Measurements from ENCODE around the gene SELENOT.
A peak's percentile ranks its signal among the peaks of the same experiment; 100 is the strongest.
"Not testable (repeated sequence)": the region's sequence is repeated elsewhere in the genome, so short reads cannot be mapped to it uniquely, and the experiment has no call there.

SELENOT gene, protein sequence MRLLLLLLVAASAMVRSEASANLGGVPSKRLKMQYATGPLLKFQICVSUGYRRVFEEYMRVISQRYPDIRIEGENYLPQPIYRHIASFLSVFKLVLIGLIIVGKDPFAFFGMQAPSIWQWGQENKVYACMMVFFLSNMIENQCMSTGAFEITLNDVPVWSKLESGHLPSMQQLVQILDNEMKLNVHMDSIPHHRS

DNA sequence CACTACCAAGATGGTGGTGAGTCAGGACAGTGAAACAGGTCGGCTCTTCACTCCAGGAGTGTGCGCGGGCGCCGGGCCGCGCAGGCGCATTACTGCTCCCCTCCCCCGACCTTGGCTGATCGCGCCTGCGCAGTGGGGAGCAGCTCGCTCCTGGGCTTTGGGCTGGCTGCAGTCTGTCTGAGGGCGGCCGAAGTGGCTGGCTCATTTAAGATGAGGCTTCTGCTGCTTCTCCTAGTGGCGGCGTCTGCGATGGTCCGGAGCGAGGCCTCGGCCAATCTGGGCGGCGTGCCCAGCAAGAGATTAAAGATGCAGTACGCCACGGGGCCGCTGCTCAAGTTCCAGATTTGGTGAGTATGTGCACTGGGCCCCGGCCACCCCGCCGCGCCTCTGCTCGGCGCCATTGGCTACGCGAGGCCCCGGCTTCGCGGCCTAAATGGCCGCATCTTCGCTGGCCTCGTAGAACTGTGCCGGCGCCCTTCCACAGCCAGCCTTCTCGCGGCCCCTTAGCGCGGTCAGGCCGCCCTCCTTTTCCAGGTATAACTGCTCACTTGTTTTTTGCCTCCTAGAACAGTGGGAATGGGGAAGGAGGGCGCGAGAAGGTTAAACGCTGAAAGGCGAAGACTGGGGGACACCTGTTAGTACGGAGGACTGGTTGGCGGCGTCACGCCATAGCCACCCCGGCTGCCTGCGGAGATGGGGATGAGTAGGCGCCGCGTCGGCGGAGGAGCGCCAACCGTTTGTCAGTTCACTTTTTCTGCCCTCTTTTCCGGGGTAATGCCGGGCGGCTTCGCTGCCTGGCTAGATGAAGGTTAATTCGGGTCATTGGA, at the start of gene SELENOT:
Gene SELENOT, plus strand, starts transcription at position 169 of the 827 bp plus-strand sequence. Its CDS starts 42 bp downstream, at position 211.
- peak; percentile 89 for DNase-seq (ENCODE audit: low read depth, low spot score)

DNA sequence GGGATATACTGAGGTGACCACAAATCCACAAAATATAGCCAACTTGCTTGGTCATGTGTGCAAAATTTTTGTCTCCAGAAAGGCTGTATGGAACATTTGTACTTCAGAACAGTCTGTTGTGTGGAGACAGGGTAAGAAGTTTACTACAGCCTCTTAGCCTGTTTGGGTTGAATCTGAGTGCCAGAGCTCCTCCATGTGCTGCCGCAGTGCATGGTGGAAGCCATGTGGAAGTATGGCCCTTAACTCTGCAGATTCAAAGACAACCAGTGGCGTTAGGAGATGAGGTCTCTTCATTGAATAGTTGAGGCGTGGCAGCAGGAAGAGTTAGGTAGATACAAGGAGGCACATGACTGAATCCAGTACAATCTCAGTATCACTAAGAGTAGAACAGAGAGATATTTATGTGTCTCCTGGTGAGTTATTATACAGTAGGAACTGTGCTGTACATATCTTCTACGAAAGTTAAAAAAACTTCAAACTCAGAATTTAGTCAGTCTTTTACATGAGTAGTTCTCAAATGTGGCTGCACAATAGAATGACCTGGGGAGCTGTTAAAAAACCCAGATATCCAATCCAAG, 47.2 kb upstream of the SELENOT start:
- DNase-seq (ENCODE audit: low read depth, low spot score): no peak

DNA sequence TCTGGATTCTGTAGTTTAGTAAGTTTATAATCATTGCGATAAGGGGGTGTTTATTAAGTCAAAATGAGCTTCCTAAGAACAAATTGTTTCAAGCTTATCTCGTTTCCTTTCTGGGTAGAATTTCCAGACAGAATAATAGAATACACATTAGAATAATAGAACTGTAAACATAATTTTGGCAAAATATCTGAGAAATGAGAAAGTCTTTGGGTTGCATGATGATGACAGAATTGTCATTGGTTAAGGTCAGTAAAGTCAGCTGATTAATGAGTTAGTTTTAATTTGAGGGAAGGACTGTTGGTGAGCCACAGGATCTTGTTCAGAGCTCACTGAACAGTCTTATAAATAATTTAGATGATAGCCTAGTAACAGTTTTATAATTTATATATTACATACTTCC, 46.3 kb upstream of the SELENOT start:
- no peak for DNase-seq (ENCODE audit: low read depth, low spot score)

DNA sequence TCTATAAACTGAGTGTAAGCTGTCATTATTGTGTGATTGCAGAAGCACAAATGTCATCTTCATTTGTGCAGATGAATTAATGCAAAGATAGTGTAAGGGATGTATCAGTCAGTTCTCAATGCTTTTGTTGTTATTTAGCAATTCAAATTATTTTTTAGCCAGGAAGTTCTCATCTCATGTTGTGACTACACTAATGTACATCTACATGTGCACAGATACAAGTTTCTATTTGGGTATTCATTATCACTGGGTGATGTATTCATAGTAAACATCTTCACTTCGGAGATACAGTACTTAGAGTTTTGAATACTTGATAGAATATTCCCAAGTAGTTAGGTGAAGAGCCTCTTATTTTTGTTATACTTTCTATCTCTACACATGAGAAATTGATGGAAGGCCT, 45.4 kb upstream of the SELENOT start:
- no peak for DNase-seq (ENCODE audit: low read depth, low spot score)

DNA sequence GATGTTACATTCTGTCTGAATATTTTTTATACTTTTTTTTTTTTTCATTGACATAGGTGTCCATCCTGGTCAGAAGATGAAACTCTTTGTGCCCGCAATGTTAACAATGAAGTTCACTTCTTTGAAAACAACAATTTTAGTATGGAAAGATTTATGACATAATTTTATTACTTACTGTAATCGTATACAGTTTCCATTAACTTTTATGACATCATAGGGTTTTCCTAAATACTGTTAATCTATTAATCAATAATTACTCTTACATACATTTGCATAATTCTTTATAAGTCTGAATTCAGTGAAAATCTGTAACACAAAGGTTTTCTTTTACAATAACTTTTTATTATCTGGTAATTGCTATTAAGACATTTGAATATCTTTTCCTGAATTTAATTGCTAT, 38.9 kb upstream of the SELENOT start:
- no peak for DNase-seq (ENCODE audit: low read depth, low spot score)

DNA sequence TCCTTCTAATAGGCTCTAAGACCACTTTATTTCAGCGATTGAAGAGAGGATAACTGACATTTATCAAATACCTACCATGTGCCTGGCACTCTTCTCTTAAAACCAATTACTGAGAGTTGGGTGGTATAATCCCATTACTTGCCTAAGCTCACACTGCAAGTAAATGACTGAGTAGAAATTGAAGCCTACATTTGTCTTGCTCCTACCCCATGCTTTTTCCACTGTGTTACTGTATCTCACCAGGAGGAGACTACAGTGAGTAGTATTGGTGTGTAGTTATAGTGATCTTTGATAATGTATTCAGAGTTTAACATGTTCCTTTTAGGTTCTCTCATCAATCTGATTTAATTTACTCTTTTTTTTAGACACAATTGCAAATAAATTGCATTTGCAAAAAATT, 35.8 kb upstream of the SELENOT start:
- DNase-seq (ENCODE audit: low read depth, low spot score): no peak

DNA sequence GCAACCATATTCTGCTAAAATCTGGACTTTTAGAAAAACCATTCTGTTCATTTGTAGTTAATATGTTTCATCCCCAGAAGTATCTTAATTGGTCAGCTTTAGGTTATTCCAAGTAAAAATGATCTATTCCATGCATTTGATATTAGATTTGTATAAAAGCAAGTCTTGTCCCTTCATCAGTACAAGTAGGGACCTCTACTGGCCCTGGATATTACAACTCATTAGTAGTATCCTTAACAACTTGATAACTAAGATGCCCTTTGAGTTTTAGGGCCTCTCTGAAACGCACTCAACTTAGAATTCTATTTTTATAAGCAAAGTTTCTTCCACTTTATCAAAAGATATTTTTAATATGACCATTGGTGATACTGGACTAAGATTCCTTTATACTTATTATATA, 25.3 kb upstream of the SELENOT start:
- no peak for DNase-seq (ENCODE audit: low read depth, low spot score)

DNA sequence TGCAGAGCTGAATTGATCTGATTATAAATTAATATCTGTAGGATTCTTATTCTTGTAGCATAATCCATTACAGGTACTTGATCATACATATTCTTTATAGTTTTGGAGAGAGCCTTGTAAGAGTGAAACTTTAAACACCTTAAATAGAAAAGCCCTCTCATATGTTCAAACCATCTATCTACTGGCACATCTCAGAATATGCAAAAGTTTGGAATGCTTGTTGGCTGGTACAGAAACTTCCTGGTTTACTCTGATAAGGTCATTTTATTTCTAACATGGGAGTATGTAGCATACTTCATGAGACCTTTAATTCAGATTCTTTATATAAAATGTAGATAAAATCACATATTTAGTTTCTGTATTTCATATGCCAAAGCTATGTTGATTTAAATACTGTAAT, 21.9 kb upstream of the SELENOT start:
- DNase-seq (ENCODE audit: low read depth, low spot score): no peak

DNA sequence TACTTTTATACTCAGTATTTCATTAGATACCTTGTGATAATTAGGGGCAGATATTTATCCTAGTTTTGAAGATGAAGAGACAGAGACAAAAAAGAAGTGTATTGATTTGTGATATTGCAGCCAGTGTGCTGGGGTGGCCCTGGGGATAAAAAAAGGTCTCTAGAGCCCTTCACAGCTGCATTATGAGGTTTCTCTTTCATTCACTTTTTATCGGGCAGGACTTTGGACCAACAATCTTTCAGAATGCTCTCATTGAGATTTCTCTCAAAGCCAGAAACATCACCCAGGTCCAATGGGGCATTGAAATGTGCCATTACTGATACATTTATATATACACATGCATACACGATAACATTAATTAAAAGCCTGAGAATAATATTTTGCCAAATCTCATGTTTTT, 20.5 kb upstream of the SELENOT start:
- no peak for DNase-seq (ENCODE audit: low read depth, low spot score)

DNA sequence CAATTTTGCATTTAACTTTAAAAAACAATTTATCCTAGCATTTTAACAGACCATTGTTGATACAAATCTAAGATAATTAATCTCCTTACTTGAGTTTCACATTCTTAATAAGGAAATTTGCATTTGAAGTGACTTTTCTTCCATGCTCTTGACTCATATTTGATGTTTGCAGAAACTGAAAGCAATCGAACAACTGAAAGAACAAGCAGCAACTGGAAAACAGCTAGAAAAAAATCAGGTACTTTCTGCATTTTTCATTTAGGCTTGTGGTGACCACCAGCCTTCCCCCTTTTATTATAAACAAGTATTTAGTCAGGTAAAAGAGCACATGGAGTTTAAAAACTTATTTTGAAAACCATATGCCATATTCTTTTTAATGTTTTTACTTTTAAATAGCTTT, 20.1 kb upstream of the SELENOT start:
- no peak for DNase-seq (ENCODE audit: low read depth, low spot score)

DNA sequence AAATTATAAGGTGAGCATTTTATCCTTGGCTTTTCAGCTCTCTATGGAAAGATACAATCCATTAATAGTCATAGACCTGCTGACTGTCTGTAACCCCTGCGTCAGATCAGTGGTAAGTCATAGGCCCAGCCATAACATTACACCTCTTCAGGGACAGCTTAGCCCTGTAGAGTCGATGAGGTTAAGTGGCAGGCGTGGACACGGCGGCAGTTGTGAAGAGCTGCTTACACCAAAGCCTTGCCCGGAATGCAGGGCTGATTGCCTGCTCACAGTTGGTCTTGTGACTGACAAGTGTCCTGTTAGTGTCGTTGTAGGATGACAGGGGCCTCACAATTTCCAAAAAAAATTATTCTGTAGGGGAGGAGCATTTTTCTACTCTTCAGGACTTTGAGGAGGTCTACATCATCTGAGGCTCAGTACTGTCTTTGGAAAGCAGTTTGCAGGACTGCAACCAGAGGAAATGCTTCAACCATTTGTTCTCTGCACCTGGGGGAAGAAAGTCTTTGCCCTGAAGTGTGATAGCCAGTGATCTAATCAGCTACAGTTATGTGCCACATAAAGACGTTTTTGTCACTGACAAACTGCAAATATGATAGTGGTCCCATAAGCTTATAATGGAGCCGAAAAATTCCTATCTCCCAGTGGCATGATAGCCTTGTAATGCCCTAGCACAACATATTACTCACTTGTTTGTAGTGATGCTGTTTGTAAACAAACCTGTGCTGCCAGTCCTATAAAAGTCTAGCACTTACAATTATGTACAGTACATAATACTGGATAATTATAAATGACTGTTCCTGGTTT, 14.9 kb upstream of the SELENOT start:
- DNase-seq (ENCODE audit: low read depth, low spot score): no peak

DNA sequence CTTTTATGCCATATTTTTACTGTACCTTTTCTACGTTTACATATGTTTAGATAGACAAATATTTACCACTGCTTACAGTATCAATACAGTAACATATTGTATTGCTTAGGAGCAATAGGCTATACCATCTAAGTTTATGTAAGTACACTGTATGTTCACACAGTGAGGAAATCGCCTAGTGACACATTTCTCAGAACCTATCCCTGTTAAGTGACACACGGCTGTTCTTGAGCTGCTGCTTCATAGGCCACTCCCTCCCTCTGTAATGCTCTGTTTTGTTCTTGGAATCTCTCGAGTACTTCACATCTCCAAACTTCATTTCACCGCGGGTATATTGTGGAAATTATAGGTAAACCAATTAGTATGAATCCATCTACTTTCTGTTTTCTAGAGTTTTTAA, 13.4 kb upstream of the SELENOT start:
- DNase-seq (ENCODE audit: low read depth, low spot score): no peak

DNA sequence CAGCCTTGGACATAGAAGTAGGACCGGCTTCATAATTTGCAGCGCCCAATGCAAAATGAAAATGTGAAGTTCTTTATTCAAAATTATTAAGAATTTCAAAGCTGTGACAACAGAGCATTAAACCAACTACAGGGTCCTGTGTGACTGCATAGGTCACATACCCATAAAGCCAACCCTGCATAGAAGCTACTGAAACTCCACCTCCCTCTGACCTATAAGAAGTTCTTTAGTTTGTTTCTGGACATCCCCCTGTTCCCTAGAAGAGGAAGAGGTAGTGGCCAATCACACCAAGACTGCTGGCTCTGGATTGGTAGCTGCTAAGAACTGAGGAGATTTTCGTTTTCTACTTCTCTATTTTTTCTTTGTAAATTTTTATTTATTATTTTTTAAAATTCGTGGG, 9.0 kb upstream of the SELENOT start:
- DNase-seq (ENCODE audit: low read depth, low spot score): no peak

DNA sequence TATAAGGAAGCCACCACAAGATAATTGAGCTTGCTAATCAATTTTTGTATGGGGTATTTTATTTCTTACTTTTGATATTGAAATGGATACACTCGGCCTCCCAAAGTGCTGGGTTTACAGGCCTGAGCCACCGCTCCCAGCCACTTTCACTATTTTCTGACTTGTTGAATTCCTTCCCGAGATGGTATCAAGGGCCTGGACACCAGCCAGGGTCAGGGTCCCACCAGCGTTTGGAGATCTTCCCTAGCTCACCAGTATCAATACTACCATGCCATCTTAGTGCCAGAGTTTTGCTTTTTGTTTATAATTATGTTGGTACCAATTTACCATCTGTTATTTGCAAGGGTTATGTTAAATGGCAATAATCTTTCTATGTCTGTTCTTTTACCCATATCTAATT, 5.5 kb upstream of the SELENOT start:
- DNase-seq (ENCODE audit: low read depth, low spot score): no peak

DNA sequence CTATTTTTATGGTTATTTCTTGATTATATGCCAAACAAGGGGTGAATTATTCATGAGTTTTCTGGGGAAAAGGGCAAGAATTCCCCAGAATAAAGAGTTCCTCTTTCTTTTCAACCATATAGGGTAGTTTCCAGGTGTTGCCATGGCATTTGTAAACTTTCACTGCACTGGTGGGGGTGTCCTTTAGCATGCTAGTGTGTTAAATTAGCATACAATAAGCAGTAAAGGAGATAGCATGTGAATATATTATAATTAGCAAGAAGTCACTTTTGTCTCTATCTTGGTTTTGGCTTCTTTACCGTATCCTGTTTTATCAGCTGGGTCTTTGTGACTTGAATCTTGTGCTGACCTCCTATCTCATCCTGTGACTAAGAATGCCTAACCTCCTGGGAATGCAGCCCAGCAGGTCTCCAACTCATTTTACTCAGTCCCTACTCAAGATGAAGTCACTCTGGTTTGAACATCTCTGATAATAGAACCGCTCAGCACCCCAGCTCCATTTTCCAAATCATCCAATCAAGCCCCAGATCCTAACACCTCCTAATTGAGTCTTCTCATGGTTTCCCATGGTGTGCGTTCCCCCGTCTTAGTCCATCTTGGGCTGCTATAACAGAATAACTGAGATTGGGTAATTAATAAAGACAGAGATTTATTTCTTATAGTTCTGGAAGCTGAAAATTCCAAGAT, 3.4 kb upstream of the SELENOT start:
- DNase-seq (ENCODE audit: low read depth, low spot score): no peak

DNA sequence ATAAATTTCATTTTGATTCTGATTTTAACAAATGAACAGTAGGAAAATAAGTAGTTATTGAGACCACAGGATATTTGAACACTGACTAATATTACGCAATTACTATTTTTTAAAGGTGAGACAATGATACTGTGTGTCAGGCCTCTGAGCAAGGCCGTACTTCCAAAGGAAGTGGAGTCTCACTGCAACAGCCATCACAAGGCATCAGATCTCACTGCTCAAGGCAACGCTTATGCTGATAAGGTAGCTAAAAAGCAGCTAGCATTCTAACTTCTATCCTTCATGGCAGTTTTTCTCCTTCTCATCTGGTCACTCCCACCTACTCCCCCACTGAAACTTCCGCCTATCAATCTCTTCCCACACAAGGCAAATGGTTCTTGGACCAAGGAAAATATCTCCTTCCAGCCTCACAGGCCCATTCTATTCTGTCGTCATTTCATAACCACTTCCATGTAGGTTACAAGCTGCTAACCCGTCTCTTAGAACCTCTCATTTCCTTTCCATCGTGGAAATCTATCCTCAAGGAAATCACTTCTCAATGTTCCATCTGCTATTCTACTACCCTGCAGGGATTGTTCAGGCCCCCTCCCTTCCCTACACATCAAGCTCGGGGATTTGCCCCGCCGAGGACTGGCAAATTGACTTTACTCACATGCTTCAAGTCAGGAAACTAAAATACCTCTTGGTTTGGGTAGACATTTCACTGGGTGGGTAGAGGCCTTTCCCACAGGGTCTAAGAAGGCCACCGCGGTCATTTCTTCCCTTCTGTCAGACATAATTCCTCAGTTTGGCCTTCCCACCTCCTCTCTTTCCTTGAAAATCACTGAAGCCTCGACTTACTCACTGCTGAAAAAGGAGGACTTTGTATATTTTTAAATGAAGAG, 2.2 kb upstream of the SELENOT start:
- DNase-seq (ENCODE audit: low read depth, low spot score): not testable (repeated sequence)

DNA sequence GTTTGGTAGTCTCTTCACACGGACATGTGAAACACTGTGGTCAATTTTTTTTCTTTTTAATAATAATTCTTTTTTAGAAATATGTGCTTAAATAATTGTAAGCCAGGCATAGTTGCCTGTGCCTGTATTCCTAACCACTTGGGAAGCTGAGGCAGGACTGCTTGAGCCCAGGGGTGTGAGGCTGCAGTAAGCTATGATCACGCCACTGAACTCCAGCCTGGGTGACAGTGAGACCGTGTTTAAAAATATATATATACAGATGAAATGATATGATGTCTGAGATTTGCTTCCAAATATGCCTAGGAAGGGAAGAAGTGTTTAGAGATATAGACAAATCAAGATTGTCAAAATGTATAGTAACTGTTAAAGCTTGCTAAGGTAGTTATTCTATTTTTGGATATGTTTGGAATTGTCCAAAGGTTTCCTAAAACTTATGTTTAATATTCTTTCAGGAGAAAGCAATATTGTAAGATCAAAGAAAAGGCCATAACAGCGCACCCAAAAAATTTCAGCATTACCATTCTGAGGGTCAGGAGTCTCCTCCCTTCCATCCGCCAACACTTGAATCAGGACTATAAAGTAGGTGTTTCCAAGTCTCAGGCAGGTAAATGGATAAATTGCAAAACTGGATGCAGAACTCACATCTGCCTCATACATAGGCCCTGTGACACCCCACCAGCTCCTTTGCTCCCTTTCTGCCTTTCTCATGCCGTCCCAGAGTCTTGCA, 532 bp upstream of the SELENOT start:
- DNase-seq (ENCODE audit: low read depth, low spot score): no peak

DNA sequence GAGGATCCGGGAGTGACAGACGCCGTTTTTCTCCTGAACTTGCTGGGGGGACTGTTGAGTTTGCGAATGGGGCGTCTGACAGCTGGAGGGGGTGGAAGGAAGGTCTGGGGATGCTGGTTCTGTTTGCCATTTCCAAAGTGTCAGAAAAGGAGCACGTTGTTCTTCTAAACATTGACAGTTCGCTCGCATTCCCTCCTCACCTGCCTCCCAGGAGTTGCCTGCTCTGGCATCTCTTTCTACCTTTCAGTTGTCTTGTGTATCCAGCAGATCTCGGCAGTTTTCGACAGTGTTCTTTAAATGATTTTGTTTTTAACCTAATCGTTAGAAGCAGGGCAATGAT, 829 bp downstream of the SELENOT start:
- no peak for DNase-seq (ENCODE audit: low read depth, low spot score)

DNA sequence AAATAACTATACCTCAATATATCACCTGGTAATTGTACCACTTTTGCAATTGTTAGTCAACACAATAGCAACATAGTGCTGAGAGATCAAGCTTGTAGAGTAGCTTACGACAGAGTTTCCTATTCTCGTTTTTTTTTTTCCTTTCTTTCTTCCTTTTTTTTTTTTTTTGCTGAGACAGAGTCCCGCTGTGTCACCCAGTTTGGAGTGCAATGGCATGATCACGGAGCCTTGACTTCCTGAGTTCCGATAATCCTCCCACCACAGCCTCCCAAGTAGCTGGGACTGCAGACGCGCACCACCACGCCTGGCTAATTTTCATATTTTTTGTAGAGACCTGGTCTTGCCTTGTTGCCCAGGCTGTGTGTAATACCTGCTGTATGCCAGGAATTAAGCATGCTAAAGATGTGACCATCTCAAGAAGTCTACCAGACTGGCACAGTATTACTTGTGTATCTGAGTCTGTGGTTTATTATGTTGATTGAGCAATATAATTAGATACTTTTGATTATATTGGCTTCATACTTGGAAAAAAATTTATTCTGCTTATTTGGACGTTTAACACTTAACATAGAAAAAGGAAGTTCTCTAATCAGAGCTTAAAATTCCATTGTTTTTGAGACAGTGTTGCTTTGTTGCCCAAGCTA, 3.0 kb downstream of the SELENOT start:
- DNase-seq (ENCODE audit: low read depth, low spot score): no peak

Measured in activated CD4-positive, CD25-positive, alpha-beta regulatory T cell treated with anti-CD3 and anti-CD28 coated beads, Interleukin-2, amount 50 U/mL, for 16 hours (primary cell).